GM19043 (cell line): ENCODE measurements around the gene SLC8B1.

Source experiments
- ATAC-seq: cut with Tn5 transposase; IDR thresholded peaks from one replicate; pipeline ENCODE4 v1.9.1; 2021; ENCODE audit warnings: low read depth; ENCODE audit not compliant: unreplicated experiment

Gene SLC8B1

DNA sequence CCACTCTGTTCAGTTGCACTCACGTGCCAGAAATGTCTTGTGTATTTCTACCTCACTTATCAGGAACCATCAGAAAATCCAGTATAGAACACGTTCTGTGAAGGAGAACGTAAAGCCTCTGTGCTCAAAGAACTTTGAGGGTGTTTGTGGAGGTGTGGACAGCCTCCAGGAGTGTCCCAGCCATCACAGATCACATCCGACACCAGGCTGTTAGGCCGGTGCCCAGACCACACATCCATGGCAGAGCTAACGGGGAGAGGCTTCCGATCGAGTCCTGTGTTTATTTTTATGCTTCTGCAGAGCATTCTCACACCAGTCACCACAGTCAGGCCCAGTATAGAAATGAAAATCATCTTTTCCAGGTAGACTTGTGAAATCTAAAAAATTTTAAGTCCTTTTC, 60.1 kb downstream of the SLC8B1 start:
- ATAC-seq: no peak

DNA sequence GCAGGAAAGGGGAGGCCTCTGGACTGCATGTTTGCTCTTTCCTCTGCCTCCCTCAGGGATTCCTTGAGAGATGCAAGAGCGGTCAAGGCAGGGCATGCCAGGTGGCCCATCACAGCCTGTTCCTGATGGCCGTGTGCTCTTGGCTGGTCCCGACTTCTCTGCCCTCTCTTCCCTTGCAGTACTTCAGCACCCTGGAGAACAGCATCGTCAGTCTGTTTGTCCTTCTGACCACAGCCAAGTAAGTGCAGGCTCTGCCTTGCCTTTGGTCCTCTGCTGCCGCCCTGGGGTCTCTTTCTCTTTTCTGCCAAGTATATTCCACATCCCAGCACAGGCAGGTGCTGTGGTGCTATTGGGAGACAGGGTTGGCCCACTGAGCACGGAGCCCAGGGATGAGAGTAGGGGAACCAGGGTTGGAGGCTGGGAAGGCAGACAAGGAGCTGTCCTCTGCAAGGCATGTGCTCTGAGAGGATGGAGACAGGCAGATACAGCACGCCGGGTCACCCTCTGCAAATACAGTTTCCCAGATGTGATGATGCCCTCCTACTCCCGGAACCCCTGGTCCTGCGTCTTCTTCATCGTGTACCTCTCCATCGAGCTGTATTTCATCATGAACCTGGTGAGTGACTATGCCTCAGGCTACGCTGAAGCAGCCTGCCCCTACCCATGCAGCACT, 61.7 kb downstream of the SLC8B1 start:
- no peak for ATAC-seq

DNA sequence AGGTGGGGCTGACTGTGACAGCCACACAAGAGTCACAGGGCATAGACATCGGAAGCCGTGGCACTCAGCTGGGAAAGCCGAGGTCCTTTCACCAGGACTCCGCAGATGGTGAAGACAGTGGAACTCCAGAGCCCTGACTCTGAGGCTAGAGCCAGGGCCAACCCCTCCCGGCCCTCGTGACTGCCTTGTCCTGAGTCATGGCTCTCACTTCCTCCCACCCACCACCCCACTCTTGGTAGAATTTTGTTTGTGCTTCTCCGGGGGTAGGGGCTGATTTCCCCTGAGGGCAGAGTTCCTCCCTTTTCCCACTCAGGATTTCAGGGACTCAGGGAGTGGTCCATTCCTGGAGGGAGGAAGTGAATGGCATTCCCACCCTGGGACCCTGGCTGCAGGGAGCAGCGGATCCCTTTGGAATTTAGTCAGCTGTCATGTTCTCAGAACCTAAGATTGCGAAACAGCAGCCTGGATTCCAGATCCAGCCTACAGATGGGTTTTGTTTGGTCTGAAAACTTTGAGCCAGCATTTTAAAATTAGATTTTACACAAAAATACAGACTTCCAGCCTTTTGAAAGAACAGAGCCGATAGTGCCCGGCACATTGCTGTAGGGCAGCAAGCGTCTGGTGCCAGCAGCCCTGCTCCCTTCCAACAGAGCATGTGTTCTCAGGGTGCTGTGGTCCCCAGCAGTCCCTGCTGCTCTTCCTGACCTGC, 62.9 kb downstream of the SLC8B1 start:
- ATAC-seq: no peak

DNA sequence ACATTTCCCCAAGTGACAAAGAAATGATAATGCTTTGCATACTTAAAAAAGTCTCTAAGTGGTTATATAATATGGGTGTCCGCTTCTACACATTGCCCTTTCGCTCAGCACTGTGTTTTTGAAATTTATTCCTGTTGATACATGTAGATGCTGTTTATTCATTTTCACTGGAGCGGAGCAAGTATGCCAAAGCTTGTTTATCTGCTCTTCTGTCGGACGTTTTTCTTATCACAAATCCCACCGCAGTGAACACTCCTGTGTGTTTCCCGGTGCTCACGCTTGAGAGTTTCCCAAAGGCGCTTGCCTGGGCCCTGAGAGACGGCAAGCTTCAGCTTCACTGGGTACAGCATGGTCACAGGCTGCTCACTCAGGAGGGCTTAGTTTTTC, 63.5 kb downstream of the SLC8B1 start:
- no peak for ATAC-seq

DNA sequence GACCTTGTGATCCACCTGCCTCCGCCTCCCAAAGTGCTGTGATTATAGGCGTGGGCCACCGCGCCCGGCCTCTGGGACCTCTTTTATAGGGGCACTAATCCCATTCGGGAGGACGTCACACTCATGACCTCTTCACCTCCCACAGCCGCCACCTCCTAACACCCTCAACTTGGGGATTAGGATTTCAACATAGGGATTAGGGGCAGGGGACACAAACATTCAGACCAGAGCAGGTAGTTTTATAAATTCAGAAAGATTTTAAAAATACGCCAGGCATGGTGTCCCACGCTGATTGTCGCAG, 64.2 kb downstream of the SLC8B1 start:
- ATAC-seq: no peak

DNA sequence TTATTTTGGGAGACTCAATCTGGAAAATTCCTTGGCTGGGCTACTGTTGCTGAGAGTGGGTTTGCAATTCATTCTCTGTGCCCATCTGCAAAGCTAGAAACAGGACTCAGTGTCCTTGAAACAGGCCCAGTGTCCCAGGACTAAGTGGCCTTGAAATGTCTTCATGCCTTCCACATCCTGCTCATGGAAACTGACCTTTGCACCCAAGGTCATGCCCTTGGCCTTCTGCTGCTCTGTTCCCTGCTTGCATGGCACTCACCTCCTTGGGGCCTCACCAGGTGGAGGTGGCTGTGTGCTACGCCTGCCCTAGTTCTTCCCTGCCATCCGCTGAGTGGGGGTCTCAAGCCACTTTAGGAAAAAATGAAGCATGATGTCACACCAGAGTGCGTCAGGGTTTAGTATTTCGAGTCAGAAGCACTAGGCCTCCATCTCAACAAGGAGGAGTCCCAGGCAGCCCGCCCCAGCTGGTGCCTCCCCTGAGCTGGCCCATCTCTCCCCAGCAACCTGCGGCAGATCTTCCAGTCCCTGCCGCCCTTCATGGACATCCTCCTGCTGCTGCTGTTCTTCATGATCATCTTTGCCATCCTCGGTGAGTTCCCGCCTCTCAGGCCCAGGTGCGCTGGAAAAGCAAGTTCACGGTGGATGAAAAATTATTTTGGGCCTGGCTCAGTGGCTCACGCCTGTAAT, 65.5 kb downstream of the SLC8B1 start:
- ATAC-seq: no peak

DNA sequence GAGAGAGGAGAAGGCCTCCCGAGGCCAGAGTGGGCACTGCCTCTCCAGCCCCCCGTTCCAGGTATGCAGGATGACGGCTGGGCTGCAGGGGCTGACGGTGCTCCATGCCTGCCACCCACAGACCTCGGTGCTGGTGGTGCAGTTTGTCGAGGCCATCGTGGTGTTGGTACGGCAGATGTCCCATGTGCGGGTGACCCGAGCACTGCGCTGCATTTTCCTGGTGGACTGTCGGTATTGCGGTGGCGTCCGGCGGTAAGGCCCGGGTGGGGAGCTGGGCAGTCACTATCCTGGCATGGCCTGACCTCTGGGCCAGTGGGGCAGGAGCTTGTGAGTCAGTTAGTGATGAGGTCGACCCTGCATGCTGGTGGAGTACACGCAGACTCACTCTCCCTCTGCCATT, 66.3 kb downstream of the SLC8B1 start:
- no peak for ATAC-seq

DNA sequence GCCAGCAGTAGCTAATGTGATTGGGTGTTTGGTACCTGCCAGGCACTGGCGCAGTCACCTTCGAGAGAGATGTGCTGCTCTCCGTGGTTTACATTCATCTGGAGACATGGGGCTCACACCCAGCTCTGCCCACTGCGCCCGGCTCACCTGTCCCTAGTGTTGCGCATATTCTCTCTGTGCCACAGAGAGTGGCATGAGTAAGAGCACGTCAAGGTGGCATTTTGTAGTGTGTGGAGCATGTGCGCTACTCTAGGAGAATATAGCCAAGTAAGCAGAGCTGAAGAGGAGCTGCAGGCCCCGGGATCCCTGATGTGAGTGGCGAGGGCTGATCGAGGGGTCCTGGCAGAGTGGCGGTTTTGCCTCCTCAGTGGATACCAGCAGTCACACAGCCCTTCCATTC, 66.8 kb downstream of the SLC8B1 start:
- ATAC-seq: no peak

DNA sequence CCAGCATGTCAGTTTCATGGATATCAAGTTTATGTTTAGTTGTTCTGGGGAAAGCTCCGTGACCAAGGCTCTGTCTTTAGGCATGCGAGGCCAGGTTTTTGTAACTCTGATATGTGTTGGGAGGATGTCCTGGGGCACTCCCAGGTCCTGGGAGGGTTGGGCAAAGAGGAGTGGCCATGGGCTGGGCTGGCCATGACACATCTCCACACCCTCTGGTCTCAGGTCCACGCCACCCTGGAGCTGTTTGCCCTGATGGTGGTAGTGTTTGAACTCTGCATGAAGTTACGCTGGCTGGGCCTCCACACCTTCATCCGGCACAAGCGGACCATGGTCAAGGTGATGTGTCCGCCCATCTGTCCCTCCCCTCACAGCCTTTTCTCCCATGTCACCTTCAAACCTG, 67.3 kb downstream of the SLC8B1 start:
- ATAC-seq: no peak

DNA sequence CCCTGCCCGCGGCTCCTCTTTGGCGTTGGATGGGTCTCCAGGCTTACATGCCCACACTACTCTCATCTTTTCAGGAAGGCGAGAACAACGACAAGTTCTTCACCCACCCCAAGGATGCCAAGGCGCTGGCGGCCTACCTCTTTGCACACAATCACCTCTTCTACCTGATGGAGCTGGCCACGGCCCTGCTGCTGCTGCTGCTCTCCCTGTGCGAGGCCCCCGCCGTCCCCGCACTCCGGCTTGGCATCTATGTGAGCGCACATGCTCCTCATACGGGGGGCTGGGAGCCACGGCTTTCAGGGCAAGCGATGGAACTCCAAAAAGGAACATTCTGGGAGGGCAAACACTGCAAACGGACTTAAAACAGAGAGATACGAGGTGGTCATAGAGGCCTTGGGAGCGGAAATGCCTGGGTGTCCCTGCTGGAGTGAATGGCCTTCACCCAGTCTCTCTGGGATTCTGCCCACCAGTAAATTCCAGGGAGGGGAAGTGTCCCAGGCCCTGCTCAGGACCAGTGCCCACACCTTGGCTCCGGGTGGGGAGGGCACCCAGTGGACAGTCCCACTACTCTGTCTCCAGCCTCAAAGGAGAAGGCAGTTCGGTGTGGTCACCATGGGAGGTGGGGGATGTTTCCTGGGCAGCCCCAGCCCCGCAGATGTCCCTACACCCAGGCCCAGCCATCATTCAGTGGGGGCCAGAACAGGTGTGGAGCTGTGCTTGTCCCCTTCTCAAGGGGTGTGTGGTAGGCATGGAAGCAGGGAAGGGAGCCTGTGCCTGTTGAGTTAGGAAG, 68.6 kb downstream of the SLC8B1 start:
- no peak for ATAC-seq

DNA sequence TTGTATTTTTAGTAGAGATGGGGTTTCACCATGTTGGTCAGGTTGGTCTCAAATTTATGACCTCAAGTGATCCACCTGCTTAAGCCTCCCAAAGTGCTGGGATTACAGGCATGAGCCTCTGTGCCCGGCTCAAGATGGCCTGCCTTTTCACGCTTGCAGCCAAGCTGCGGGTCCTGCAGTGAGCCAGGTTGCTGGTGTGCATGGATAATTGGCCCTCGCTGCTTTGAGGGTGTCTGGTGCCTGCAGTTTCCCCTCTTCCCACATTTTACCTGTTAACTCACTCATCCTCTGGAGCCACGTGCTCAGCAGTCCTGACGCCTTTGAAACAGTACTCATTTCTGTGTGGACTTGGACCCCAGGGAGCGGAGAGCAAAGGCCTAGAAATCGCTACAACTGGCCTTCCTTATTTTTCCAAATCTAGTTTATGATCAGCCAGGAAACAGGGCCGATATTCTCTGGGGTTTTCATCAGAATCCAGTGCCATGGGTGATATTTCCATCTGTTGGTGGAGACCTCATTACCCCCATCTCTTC, 71.4 kb downstream of the SLC8B1 start:
- ATAC-seq: no peak

DNA sequence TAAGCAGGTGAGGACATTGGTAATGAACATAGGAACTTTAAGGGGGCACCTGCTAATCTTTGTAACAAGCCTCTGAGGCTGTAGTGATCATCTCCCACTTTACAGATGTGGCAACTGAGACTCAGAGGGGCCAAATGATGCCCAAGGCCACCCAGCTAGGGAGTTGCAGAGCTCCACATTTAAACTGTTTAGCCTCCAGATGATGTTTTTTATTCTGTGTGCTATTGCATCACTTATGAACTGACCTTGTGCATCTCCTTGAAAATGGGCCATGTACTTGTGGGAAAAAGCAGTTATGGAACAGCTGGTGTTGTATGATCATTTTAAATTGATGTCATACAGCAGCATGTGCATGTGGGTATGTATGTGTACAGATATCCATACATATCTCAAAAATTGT, 72.2 kb downstream of the SLC8B1 start:
- no peak for ATAC-seq

DNA sequence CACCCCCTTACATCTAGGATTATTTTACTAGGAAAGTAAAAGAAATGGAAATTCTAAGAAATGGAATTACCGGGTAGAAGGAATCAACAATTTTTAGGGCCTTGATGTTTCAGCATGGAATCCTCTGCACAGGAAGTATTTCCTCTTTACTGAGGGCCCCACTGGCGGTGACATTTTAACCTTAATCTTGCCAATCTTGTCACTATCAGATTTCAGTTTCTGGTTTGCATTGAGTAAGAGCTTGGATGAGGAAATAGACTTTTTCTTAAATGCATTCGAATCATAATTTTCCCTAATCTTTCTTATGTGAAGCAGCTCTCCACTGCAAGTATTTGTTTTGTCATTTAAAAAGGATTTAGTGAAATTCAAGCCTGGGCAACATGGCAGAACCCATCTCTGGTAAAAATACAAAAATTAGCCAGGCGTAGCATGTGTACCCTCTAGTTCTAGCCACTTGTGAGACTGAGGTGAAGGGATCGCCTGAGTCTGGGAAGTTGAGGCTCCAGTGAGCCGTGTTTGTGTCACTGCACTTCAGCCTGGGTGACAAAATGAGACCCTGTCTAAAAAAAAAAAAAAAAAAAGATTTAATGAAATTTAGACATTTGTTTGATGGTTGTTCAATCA, 73.0 kb downstream of the SLC8B1 start:
- no peak for ATAC-seq

DNA sequence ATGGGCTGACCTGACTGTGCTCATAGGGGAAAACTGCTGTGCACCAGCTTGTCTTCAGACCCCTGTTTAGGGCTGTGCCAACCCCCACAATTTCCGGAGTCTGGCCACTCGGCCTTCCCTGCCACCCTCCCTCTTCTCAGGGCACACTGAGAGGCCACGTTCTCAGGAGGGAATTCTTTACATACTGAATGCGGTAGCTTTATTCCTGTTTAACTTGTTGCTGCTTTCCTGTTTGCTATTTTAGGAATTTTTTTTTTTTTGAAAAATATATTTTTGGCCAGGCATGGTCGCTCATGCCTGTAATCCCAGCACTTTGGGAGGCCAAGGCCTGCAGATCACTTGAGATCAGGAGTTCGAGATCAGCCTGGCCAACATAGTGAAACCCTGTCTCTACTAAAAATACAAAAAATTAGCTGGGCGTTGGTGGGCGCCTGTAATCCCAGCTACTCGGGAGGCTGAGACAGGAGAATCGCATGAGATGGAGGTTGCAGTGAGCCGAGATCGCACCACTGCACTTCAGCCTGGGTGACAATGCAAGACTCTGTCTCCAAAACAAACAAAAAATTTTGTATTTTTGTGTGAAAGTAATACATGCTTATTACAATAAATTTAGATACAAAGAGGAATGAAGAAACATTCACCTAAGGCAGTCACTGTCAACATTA, 74.1 kb downstream of the SLC8B1 start:
- no peak for ATAC-seq

DNA sequence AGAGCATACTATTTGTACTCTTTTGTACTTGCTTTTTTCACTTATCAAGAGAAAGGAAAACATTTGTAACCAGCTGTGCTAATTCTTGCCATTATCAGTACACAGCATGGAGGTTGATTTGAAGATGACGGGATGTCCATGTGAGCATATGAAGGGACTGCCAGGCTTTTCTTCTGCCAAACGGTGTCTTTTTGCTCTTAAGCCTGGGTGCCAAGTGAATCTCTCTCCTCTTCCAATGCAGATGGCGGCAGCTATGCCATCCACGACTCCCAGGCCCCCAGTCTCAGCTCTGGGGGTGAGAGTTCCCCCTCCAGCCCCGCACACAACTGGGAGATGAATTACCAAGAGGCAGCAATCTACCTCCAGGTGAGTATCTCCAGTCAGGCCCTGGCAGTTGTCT, 74.8 kb downstream of the SLC8B1 start:
- ATAC-seq: no peak

DNA sequence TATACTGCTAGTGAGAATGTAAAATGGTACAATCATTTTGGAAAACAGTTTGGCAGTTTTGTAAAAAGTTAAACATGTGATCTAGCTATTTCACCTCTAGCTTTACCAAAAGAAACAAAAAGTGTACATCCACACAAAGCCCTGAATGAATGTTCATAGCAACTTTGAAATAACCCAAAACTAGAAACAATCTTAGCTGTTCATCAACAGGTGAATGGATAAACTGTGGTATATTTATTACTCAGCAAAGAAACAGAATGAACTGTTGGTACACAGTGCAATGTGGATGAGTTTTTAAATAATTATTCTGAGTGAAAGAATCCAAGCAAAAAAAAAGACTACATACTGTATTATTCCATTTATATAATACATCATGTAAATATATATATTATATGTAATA, 77.3 kb downstream of the SLC8B1 start:
- ATAC-seq: no peak

DNA sequence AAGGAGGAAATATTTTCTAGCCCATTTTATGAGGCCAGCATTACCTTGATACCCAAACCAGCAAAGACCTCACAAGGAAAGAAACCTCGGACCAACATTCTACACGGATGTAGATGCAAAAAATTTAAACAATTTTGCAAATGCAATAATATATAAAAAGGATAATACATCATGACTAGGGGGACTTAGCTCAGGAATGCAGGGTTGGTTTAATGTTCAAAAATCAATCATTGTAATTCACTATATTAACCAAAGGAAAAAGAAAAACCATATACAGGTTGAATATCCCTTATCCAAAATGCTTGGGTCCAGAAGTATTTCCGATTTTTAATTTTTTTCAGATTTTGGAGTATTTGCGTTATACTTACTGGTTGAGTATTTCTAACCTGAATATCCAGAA, 80.6 kb downstream of the SLC8B1 start:
- ATAC-seq: no peak

DNA sequence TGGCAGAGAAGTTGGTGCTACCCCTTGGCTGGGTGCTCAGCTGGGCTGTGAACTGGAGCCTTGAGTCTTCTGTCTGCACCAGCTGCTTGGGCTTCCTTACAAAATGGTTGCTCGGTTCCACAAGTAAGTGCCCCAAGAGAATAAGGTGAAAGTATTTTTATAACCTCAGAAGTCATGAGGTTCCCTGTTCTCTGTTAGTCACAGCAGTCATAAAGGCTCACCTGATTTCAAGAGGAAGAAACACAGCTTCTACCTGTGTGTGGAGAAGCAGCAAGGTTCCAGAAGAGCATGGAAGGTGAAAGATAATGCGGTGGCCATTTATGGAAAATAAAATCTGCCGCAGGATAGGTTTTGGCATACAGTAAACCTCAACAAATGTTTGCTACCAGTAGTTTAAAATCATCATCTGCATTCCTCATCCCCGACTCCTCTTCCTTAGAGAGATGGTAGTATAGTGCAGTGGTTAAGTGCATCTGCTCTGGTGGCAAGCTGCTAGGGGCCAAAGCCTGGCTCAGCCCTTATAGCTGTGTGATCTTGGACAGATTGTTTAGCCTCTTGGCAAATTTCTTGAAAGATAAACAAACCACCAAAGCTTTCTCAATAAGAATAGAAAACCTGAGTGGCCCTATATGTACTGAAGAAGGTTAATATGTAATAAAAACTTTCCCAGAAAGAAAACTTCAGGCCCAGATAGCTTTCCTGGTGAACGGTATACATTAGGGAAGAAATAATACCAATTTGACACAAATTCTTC, 81.2 kb downstream of the SLC8B1 start:
- no peak for ATAC-seq

DNA sequence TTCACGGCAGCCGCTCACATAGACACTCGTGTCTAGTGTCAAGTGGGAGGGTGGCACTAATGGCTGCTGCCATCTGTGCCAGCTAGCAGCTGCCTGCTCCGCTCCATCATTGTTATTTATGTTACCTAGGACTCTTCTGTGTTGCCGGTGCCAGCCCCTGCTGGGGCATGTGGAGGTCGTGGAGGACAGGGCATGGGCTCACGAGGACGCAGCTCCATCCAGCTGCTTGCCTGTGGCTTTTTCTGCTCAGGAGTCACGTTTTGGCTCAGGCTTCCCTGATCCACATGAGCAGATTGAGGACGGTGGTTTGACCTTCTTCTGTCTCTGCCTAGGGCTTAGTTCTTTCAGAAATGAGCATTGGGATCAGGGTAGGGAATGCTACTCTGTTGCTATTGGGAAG, 82.4 kb downstream of the SLC8B1 start:
- no peak for ATAC-seq
